GM18526 (cell line): ENCODE data around the gene PRIM2.

ENCODE experiments used
- POLR2A ChIP-seq: IDR thresholded peaks from 3 replicates; pipeline ENCODE4 v1.6.1; 2011; ENCODE audit not compliant: insufficient read length; ENCODE audit errors: extremely low read depth

PRIM2 gene

GRCh38 chr6:57317060-57317943 is at the start of gene PRIM2:
Gene PRIM2 (plus strand): TSS chr6:57317630. CDS start chr6:57318446, 816 bp downstream.
- TF ChIP-seq POLR2A = peak; percentile 78

DNA sequence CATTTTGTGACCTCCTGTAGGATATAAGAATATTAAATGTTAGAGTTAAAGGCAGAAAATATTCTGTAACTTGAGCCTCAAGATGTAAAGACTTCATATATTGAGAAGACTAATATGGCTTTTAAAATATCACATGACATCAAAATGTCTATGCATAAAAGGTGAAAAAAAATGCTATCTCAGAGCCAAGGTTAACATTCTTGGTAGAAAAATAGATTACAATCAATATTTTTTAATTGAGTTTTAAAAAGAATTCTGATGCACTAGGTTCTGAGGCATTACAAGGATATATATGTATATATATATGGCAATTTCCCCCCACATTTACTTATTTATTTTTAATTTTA is 49.2 kb upstream of the PRIM2 start:
- no peak for TF ChIP-seq POLR2A

DNA sequence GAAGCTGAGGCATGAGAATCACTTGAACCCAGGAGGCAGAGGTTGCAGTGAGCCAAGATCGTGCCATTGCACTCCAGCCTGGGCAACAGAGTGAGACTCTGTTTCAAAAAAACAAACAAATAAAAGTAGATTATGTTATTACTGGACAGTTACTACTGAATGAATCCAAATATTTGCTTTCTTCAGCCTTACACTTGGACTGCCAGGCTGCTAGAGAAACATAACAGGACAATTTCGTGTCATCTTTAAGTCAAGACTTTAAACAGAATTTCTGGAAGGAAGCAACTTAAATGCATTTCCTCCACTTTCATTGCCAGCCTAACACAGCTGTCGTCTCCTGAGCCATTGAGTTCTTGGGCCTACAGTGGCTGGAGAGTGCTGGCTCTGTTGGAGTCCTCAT is 42.0 kb upstream of the PRIM2 start:
- no peak for TF ChIP-seq POLR2A

GRCh38 chr6:57276946-57277345 is 40.5 kb upstream of the PRIM2 start:
- no peak for TF ChIP-seq POLR2A

DNA sequence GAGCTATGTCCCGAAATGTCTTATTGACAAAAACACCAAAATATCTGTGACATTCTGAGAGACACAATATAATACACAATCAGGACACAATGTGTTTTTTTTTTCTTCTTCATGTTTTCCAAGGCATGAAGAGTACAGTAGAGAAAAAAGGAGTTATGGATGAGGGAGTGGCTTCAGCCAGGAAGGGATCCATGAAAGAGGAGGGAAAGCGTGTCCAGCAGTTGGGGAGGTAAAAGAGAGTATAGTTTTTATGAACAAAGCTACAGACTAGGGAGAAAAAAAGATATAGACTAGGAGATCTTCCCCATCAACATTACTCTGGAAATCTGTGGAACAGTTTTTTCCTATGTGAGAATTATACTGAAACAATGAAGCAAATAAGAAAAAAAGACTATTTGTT is 38.9 kb upstream of the PRIM2 start:
- TF ChIP-seq POLR2A = no peak

DNA sequence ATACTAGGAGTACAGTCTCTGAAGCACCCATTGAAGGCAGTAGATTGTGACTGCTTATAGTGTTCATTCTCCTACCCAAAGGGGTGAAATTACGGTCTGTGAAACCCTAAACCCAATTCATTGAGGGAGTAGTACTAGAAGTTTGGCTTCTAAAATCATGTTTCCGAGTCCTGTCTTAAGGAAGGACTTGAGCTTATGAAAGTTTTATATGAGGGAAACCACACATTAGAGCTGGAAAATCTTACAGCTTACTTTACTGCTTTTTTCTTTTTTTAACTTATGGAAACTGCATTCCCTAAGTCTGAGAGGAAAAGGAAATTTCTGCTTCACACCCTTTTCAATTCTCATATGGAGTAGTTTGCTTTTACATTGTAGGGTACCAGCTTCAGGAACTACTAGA is 38.4 kb upstream of the PRIM2 start:
- no peak for TF ChIP-seq POLR2A

GRCh38 chr6:57283106-57283505 is 34.3 kb upstream of the PRIM2 start:
- no peak for TF ChIP-seq POLR2A

- no peak for TF ChIP-seq POLR2A
Observed at GRCh38 chr6:57283911-57284455, 33.4 kb upstream of the PRIM2 start.

DNA sequence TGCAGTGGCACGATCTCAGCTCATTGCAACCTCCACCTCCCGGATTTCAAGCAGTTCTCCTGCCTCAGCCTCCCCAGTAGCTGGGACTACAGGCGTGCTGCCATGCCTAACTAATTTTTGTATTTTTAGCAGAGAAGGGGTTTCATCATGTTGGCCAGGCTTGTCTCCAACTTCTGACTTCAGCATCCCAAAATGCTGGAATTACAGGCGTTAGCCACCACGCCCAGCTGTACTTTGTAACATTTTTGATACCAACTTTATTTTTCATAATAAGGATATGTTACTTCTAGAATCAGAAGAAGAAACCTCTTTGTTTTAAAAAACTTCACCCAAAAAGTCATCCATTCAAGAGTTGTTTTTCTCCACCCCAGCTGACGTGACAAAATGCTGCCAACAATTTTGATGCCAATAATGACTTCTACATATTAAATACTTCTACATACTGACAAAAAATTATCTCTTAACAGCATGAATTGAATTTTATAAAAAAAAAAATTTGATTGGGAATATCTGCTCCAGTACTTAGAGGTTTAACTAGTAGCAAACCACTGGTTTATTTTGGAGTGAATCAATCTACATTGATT is 22.5 kb upstream of the PRIM2 start:
- no peak for TF ChIP-seq POLR2A

- TF ChIP-seq POLR2A = no peak
Observed at GRCh38 chr6:57297505-57297904, 19.9 kb upstream of the PRIM2 start.

DNA sequence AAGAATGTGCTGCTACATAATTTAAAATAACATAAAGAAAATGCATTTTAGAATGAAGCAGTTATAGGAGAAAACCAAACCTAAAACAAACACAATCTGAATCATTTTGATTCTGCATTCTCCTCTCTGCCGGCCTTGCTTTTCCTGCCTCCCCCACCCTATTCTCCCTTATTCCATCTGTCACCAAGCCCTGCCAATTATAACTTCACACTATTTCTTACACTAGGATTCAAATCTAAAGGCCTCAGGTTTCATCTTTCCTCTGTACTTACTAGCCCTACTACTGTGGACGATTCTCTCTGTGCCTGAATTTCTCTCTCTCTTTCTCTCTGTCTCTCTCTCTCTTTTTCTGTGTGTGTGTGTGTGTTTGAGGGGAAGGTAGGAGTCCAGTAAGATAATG is 18.7 kb upstream of the PRIM2 start:
- TF ChIP-seq POLR2A = no peak

DNA sequence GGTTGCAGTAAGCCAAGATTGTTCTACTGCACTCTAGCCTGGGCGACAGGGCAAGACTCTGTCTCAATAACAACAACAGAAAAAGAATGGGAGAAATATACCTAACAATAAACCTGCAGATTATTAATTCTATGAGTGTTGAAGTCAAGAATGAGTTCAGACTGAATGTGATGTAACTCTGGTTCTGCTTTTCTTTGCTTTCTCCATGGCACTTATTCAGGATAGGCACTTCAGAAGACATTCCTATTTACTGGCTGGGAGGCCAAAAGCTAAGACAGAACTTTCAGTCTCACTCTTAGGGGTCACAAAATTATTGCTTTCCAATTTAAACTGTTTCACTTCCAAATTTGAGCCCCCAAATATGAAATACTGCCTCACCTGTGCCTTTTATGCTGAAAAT is 15.7 kb upstream of the PRIM2 start:
- TF ChIP-seq POLR2A = no peak

GRCh38 chr6:57302477-57302876 is 15.0 kb upstream of the PRIM2 start:
- no peak for TF ChIP-seq POLR2A

DNA sequence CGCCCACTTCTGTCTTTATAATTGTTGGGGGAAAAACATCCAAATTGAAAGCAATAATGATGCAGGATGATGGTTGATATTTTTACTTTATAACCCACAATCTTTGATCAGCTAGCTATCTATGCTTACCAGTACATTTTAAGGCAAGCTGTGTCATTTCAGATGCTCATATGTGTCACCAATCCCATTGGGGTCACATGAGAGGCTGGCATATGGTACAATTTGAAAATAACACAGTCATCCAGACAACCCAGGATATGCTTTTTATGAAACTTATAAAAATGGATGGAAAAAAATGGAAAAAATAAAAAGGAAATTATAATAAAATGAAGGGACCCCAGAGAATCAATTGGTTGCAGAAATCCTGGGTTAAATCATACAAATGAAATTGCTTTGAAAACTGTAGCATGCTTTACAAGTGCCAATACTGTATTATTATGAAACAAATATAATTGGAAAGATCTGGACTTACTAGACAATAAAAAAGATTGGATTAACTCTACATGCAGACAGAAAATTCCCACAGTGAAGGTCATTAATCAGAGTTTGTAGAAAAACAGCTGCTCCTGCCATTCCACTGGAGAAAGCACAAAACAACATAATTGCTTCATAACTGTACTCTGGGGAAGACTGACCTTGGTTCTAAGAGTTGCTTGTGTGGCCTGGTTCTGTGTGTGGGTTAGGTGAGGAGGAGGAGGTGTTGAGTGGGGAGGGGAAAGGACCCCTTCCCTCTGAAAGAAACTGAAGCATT is 13.3 kb upstream of the PRIM2 start:
- no peak for TF ChIP-seq POLR2A

DNA sequence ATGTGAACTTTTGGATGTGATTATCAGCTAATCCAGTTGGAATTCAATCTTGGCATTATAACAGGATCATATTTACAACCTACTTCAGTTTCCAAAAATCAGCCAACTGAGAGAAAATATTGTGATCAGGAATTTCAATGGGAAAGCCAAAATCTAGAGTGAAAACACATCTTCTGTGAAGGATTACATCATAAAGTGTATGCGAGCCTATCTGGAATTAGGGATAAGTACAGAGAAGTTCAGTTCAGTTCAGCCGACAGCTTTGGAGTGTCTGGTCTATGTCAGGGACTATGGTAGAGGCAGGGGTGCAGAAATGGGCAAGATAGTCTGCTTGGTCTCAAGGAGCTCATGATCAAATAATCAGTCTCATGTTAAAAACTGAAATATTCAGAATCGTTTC is 12.3 kb upstream of the PRIM2 start:
- TF ChIP-seq POLR2A = no peak

DNA sequence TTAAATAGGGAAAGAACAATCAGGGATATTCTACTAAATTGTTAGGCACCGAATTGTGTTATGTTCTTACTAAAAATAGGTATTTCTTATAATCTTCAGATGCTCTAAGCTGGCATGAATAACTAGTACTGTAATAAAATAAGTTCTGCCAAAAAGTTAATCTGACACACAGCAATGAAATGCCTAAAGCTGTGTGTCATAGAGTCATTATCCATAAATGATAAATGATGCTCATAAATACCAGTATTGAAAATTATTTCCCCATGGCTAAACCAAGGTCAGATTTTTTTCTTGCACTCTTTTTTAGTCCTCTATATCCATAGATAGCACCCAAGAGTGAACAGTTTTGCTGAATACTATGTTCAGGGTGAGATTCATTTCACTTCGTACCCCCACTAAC is 11.7 kb upstream of the PRIM2 start:
- no peak for TF ChIP-seq POLR2A
